Measurements from ENCODE around the gene SDK1.

The SDK1 gene

GRCh38 chr7:3283130-3283704, 17.8 kb upstream of the SDK1 start:
- no peak for DNase-seq (ENCODE audit: low read depth in 3 of 3, low spot score in 1 of 3)

- no peak for DNase-seq (ENCODE audit: low read depth in 3 of 3, low spot score in 1 of 3)
Observed at GRCh38 chr7:3285652-3286051, 15.4 kb upstream of the SDK1 start.

- no peak for DNase-seq (ENCODE audit: low read depth in 3 of 3, low spot score in 1 of 3)
Observed at GRCh38 chr7:3289996-3290395, 11.1 kb upstream of the SDK1 start.

GRCh38 chr7:3292694-3293093, 8.4 kb upstream of the SDK1 start:
- DNase-seq (ENCODE audit: low read depth in 3 of 3, low spot score in 1 of 3): no peak

- no peak for DNase-seq (ENCODE audit: low read depth in 3 of 3, low spot score in 1 of 3)
Observed at GRCh38 chr7:3294432-3295100, 6.5 kb upstream of the SDK1 start.

- DNase-seq (ENCODE audit: low read depth in 3 of 3, low spot score in 1 of 3): no peak
Observed at GRCh38 chr7:3297105-3297819, 3.8 kb upstream of the SDK1 start.

GRCh38 chr7:3300221-3300650, 816 bp upstream of the SDK1 start:
- no peak for DNase-seq (ENCODE audit: low read depth in 3 of 3, low spot score in 1 of 3)

- no peak for DNase-seq (ENCODE audit: low read depth in 3 of 3, low spot score in 1 of 3)
Observed at GRCh38 chr7:3301449-3301731, 338 bp downstream of the SDK1 start.

- no peak for DNase-seq (ENCODE audit: low read depth in 3 of 3, low spot score in 1 of 3)
Observed at GRCh38 chr7:3301831-3302618, 973 bp downstream of the SDK1 start.

GRCh38 chr7:3302681-3303320, 1.7 kb downstream of the SDK1 start:
- no peak for DNase-seq (ENCODE audit: low read depth in 3 of 3, low spot score in 1 of 3)

GRCh38 chr7:3304131-3304530, 3.1 kb downstream of the SDK1 start:
- no peak for DNase-seq (ENCODE audit: low read depth in 3 of 3, low spot score in 1 of 3)

GRCh38 chr7:3307435-3307834, 6.4 kb downstream of the SDK1 start:
- no peak for DNase-seq (ENCODE audit: low read depth in 3 of 3, low spot score in 1 of 3)

GRCh38 chr7:3309140-3309539, 8.1 kb downstream of the SDK1 start:
- no peak for DNase-seq (ENCODE audit: low read depth in 3 of 3, low spot score in 1 of 3)

- DNase-seq (ENCODE audit: low read depth in 3 of 3, low spot score in 1 of 3): no peak
Observed at GRCh38 chr7:3309956-3310355, 8.9 kb downstream of the SDK1 start.

- DNase-seq (ENCODE audit: low read depth in 3 of 3, low spot score in 1 of 3): no peak
Observed at GRCh38 chr7:3310884-3311283, 9.8 kb downstream of the SDK1 start.

- no peak for DNase-seq (ENCODE audit: low read depth in 3 of 3, low spot score in 1 of 3)
Observed at GRCh38 chr7:3312583-3312982, 11.5 kb downstream of the SDK1 start.

- DNase-seq (ENCODE audit: low read depth in 3 of 3, low spot score in 1 of 3): no peak
Observed at GRCh38 chr7:3318874-3319273, 17.8 kb downstream of the SDK1 start.

GRCh38 chr7:3321206-3321605, 20.2 kb downstream of the SDK1 start:
- no peak for DNase-seq (ENCODE audit: low read depth in 3 of 3, low spot score in 1 of 3)

GRCh38 chr7:3321745-3322144, 20.7 kb downstream of the SDK1 start:
- no peak for DNase-seq (ENCODE audit: low read depth in 3 of 3, low spot score in 1 of 3)

GRCh38 chr7:3326246-3326645, 25.2 kb downstream of the SDK1 start:
- no peak for DNase-seq (ENCODE audit: low read depth in 3 of 3, low spot score in 1 of 3)

GRCh38 chr7:3327099-3327498, 26.0 kb downstream of the SDK1 start:
- DNase-seq (ENCODE audit: low read depth in 3 of 3, low spot score in 1 of 3): no peak

- no peak for DNase-seq (ENCODE audit: low read depth in 3 of 3, low spot score in 1 of 3)
Observed at GRCh38 chr7:3327655-3328054, 26.6 kb downstream of the SDK1 start.
